ENCODE data around the gene TIGAR. TPM values are rescaled to one million over a fixed set of nuclear protein-coding genes. Genes with fewer than 3 reads are reported as not detected.

The TIGAR gene
- total and polyA plus RNA-seq, 2 of the 8 experiments (the other 6 are each of a cell fraction or from before 2014, with no cell fraction given): 3.8 to 26.4 TPM

- Histone ChIP-seq H3K4me1 (replicated peaks in 1 of 4; ENCODE audit: control insufficient read depth in 3 of 4, insufficient read depth in 4 of 4, low read length in 3 of 4) (no peaks in the 10 kb centered on the region), H2AFZ (ENCODE audit: low read length) (no peak overlapping the region), H3K79me1 (ENCODE audit: low read depth, low read length) (no peaks in the 10 kb centered on the region), H3K36me3 (ENCODE audit: control insufficient read depth in 2 of 4, insufficient read depth in 4 of 4, low read length in 3 of 4) (no peaks in the 10 kb centered on the region), H4K8ac (ENCODE audit: extremely low read depth, insufficient read depth, low read length) (no peak overlapping the region), H2BK15ac (ENCODE audit: low read length) (no peak overlapping the region), H3K23ac (ENCODE audit: insufficient read length) (no peak overlapping the region), H2AK5ac (ENCODE audit: low read depth, low read length) (no peak overlapping the region), H4K20me1 (replicated peaks in 1 of 2; ENCODE audit: control insufficient read depth in 1 of 2, insufficient read depth in 2 of 2, low read length in 2 of 2) (no peaks in the 10 kb centered on the region), H3K14ac (ENCODE audit: insufficient read length) (no peak overlapping the region), H2BK120ac (replicated peaks; ENCODE audit: low read depth, low read length) (no peak overlapping the region), H3K9ac (replicated peaks in 1 of 4; ENCODE audit: extremely low read depth in 1 of 4, low read depth in 3 of 4, low read length in 3 of 4) (no peak overlapping the region), H3K23me2 (ENCODE audit: low read depth, low read length) (no peaks in the 10 kb centered on the region), H3K79me2 (ENCODE audit: control insufficient read depth in 1 of 2, insufficient read depth in 2 of 2, low read length in 2 of 2) (no peaks in the 10 kb centered on the region), H4K91ac (replicated peaks; ENCODE audit: insufficient read length, low read length) (no peak overlapping the region), H3K56ac (replicated peaks; ENCODE audit: insufficient read length, low read depth, low read length) (no peak overlapping the region), H3K9me3 (ENCODE audit: insufficient read depth in 2 of 2, low read depth in 1 of 2, low read length in 1 of 2) (no peaks in the 10 kb centered on the region), H3K27me3 (replicated peaks in 1 of 4; ENCODE audit: control insufficient read depth in 3 of 4, extremely low read depth in 1 of 4, insufficient read depth in 3 of 4, low read length in 3 of 4) (no peaks in the 10 kb centered on the region), H3K4me3 (ENCODE audit: extremely low read depth in 1 of 4, insufficient read depth in 2 of 4, low read depth in 3 of 4, low read length in 4 of 4) (no peak overlapping the region), H3K18ac (ENCODE audit: extremely low read depth, low read length) (no peak overlapping the region), H2BK5ac (ENCODE audit: low read depth, low read length) (no peak overlapping the region), H4K5ac (ENCODE audit: insufficient read length, low read depth, low read length) (no peak overlapping the region), H3K4ac (replicated peaks; ENCODE audit: insufficient read length, low read depth, low read length) (no peak overlapping the region), H3K27ac (ENCODE audit: low read depth, low read length) (no peak overlapping the region), H3K4me2 (ENCODE audit: insufficient read depth in 1 of 2, low read depth in 2 of 2, low read length in 2 of 2) (no peak overlapping the region), H2BK12ac (ENCODE audit: low read depth, low read length) (no peak overlapping the region), H2BK20ac (ENCODE audit: low read length) (no peak overlapping the region)
- 72% methylated on average over 3 of the region's 3 CpGs; no CpG with 5 or more reads in 1 of the 2 experiments for WGBS, 2 experiments (ENCODE audit: extremely low coverage in 1 of 2, insufficient coverage in 1 of 2, insufficient read length in 1 of 2, insufficient replicate concordance in 2 of 2, low coverage in 1 of 2, low lambda C conversion rate in 2 of 2, missing lambda C conversion rate in 1 of 2)
- CTCF ChIA-PET (ENCODE audit: partially characterized antibody): interaction anchor here (1.0 to 2.5 kb wide), 2 partner anchors 16 to 20 kb away, joined by 3 to 10 read pairs; no protein-coding TSS in a partner anchor
- FAIRE-seq (no peak), DNase-seq (ENCODE audit: low read depth in 1 of 2, low spot score in 2 of 2) (no peak)
- POLR2A ChIA-PET (ENCODE audit: partially characterized antibody): no interaction called here
- TF ChIP-seq CTBP2 (IDR thresholded peaks at IDR 0.05; ENCODE audit: borderline replicate concordance, insufficient read depth, insufficient read length, low read length) (no peak), KDM1A (IDR thresholded peaks at IDR 0.05; ENCODE audit: borderline replicate concordance, low read length) (no peak), HDAC6 (IDR thresholded peaks at IDR 0.05; ENCODE audit: low read depth, low read length) (no peak), ASH2L (IDR thresholded peaks at IDR 0.05; ENCODE audit: low read length) (no peak), FOSL1 (IDR thresholded peaks at IDR 0.05; ENCODE audit: insufficient read depth, low read depth, low read length) (no peak), EZH2 (IDR thresholded peaks at IDR 0.05; ENCODE audit: low read depth, low read length, severe bottlenecking) (no peak), EGR1 (IDR thresholded peaks at IDR 0.05; ENCODE audit: borderline replicate concordance, low read depth, low read length) (no peak), KDM5A (IDR thresholded peaks at IDR 0.05; ENCODE audit: low read length) (no peak), TCF12 (IDR thresholded peaks at IDR 0.05; ENCODE audit: low read depth, low read length) (no peak), TEAD4 (IDR thresholded peaks at IDR 0.05; ENCODE audit: low read depth, low read length) (no peak), CTCF (IDR thresholded peaks at IDR 0.05; ENCODE audit: control extremely low read depth in 1 of 3, insufficient read depth in 1 of 3, low read depth in 1 of 3, low read length in 3 of 3) (no peak), NRF1 (IDR thresholded peaks at IDR 0.05; ENCODE audit: low read depth, low read length) (no peak)
Measured at GRCh38 chr12:4401117-4401516, 80.1 kb downstream of the TIGAR start.
